ENCODE measurements around the gene AFG1L.

DNA sequence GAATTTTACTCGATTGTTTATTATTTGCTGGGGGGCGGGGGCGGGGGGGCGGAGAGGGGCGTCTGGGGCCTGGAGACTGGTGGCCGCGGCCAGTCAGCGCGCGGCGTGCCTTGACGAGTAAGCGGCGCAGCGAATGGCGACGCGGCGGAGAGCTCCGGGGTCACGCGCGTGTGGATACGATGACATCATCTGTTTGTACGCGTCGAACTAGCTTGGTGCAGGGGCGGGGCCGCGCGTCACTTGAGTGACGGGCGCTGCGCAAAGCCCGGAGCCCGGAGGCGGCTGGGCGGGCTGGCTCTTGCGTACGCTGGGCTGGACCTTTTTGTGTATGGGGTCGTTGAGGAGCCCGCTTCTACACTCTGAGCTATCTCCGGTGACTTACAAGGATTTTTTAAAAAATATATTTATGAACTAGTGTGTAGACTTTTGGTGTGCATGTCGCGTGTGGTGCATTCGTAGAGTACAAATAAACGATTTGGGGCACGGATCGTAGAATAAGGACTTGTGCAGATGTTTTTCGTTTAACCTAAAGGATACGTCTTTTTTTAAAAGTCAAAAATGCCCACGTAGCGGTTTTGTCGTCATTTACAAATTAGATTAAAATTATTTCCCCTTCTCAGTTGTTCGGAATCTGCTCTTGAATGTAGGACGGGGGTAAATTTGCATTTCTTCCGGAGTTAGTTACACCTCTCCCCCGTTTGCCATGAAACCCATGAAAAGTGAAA, 263.7 kb downstream of the AFG1L start:
- TF ChIP-seq POLR2AphosphoS5 (IDR thresholded peaks at IDR 0.05; ENCODE audit: low read depth, low read length) = no peak
- TF ChIP-seq TAF1 (IDR thresholded peaks at IDR 0.05; ENCODE audit: borderline replicate concordance, insufficient read depth, low read length) = no peak
- TF ChIP-seq, protein P1, sequence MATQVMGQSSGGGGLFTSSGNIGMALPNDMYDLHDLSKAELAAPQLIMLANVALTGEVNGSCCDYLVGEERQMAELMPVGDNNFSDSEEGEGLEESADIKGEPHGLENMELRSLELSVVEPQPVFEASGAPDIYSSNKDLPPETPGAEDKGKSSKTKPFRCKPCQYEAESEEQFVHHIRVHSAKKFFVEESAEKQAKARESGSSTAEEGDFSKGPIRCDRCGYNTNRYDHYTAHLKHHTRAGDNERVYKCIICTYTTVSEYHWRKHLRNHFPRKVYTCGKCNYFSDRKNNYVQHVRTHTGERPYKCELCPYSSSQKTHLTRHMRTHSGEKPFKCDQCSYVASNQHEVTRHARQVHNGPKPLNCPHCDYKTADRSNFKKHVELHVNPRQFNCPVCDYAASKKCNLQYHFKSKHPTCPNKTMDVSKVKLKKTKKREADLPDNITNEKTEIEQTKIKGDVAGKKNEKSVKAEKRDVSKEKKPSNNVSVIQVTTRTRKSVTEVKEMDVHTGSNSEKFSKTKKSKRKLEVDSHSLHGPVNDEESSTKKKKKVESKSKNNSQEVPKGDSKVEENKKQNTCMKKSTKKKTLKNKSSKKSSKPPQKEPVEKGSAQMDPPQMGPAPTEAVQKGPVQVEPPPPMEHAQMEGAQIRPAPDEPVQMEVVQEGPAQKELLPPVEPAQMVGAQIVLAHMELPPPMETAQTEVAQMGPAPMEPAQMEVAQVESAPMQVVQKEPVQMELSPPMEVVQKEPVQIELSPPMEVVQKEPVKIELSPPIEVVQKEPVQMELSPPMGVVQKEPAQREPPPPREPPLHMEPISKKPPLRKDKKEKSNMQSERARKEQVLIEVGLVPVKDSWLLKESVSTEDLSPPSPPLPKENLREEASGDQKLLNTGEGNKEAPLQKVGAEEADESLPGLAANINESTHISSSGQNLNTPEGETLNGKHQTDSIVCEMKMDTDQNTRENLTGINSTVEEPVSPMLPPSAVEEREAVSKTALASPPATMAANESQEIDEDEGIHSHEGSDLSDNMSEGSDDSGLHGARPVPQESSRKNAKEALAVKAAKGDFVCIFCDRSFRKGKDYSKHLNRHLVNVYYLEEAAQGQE (IDR thresholded peaks at IDR 0.05; ENCODE audit: insufficient read depth in 1 of 2, low read depth in 2 of 2, low read length in 2 of 2) = no peak; a peak in 1 of 4 replicates
- TF ChIP-seq SIN3A (IDR thresholded peaks at IDR 0.05; ENCODE audit: borderline replicate concordance, insufficient read depth, low read length) = peak; percentile 89

Measured in PFSK-1 (cell line).